ENCODE measurements around the gene TTC39B.

The TTC39B gene

DNA sequence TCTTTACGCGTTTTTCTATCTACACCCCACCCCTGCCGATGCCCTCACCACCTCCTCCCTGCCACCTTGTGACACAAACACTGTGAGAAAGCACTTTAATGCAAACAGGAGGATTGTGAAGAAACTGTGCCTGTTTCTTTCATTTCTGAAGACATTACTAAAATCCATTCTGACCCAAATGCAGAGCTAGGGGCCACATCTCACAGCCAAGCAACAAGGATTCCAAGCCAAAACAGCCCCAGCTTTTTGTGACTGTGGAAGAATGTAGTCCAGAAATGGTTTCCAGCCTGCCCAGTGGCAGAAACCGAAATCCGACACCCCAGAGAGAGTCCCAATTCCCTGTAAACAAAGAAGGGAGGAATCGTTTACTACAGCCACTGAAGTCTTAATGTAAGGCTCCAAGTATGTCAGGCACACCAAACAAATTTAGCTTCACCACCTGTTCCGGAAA is 190.9 kb downstream of the TTC39B start:
- in situ Hi-C loops (cut with MboI; ENCODE audit: low pct_unique_long_range_greater_than_20kb, low sequenced_read_pairs), result no loop called here
- DNase-seq, result no peak

- in situ Hi-C loops (cut with MboI; ENCODE audit: low pct_unique_long_range_greater_than_20kb, low sequenced_read_pairs), result no loop called here
- DNase-seq, result no peak
Observed at GRCh38 chr9:15115702-15116101, 191.3 kb downstream of the TTC39B start.

GRCh38 chr9:15115041-15115440 is 192.0 kb downstream of the TTC39B start:
- in situ Hi-C loops (cut with MboI; ENCODE audit: low pct_unique_long_range_greater_than_20kb, low sequenced_read_pairs), result no loop called here
- no peak for DNase-seq
